ENCODE measurements around the gene ACOXL. TPM values are rescaled to one million over a fixed set of nuclear protein-coding genes. Genes with fewer than 3 reads are reported as not detected.

Gene ACOXL
- total RNA-seq, 8 experiments from 2014 or later: 0.15 to 0.59 (median 0.20) TPM

- H3K4me3 ChIP-seq: no peak overlapping the region
- 0 to 82% (median 59%) methylated on average over 1 to 5 of the region's 5 CpGs; no CpG with 5 or more reads in 3 of the 10 experiments for WGBS, 10 experiments
- H3K27ac ChIP-seq: no peak overlapping the region
- in situ Hi-C loops (cut with MboI; ENCODE audit: low pct_unique_long_range_greater_than_20kb in 2 of 9, low sequenced_read_pairs in 9 of 9, unreplicated experiment in 9 of 9): loop anchor here in 1 of 9 experiments (10.0 kb wide), 1 partner anchor 301 kb away; no protein-coding TSS in a partner anchor
- no peak for ATAC-seq (replicated peaks in 6 of 8)
- H3K4me1 ChIP-seq (replicated peaks in 1 of 2): peaks cover 0 to 3% of the 10 kb centered on the region in 2 donors
Measured at GRCh38 chr2:110813896-110814295, 81.5 kb downstream of the ACOXL start.

DNA sequence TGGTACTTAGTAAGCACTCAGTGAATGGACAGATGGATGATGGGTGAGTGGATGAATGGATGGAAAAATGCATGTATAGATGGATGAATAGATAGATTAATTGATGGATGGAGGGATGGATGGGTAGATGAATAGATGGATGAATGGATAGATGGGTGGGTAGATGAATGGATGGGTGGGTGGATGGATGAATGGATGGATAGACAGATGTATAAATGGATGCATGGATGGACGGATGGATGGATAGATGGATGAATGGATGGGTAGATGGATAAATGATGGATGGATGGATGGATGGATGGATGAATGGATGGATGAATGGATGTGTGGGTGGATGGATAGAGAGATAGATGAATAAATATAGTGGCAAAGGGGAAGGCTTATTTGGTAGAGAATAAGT lies 83.6 kb downstream of the ACOXL start:
- Histone ChIP-seq H3K27ac (no peak overlapping the region), H3K4me3 (no peak overlapping the region), H3K4me1 (replicated peaks in 1 of 2) (peaks cover 0 to 3% of the 10 kb centered on the region in 2 donors)
- 30 to 100% (median 89%) methylated on average over 1 of the region's 1 CpG; no CpG with 5 or more reads in 2 of the 10 experiments for WGBS, 10 experiments
- ATAC-seq (replicated peaks in 6 of 8): no peak
- in situ Hi-C loops (cut with MboI; ENCODE audit: low pct_unique_long_range_greater_than_20kb in 2 of 9, low sequenced_read_pairs in 9 of 9, unreplicated experiment in 9 of 9): loop anchor here in 1 of 9 experiments (10.0 kb wide), 1 partner anchor 299 kb away; no protein-coding TSS in a partner anchor

GRCh38 chr2:110816404-110817365 lies 84.3 kb downstream of the ACOXL start:
- WGBS, 10 experiments: 26 to 91% (median 67%) methylated on average over 2 to 10 of the region's 12 CpGs; no CpG with 5 or more reads in 2 of the 10 experiments
- in situ Hi-C loops (cut with MboI; ENCODE audit: low pct_unique_long_range_greater_than_20kb in 2 of 9, low sequenced_read_pairs in 9 of 9, unreplicated experiment in 9 of 9): loop anchor here in 1 of 9 experiments (10.0 kb wide), 1 partner anchor 298 kb away; no protein-coding TSS in a partner anchor
- no peak overlapping the region for H3K4me3 ChIP-seq
- no peak overlapping the region for H3K27ac ChIP-seq
- ATAC-seq (replicated peaks in 6 of 8): peak in 2 of 8 experiments; percentile 37 to 83
- no peaks in the 10 kb centered on the region for H3K4me1 ChIP-seq (replicated peaks in 1 of 2)

DNA sequence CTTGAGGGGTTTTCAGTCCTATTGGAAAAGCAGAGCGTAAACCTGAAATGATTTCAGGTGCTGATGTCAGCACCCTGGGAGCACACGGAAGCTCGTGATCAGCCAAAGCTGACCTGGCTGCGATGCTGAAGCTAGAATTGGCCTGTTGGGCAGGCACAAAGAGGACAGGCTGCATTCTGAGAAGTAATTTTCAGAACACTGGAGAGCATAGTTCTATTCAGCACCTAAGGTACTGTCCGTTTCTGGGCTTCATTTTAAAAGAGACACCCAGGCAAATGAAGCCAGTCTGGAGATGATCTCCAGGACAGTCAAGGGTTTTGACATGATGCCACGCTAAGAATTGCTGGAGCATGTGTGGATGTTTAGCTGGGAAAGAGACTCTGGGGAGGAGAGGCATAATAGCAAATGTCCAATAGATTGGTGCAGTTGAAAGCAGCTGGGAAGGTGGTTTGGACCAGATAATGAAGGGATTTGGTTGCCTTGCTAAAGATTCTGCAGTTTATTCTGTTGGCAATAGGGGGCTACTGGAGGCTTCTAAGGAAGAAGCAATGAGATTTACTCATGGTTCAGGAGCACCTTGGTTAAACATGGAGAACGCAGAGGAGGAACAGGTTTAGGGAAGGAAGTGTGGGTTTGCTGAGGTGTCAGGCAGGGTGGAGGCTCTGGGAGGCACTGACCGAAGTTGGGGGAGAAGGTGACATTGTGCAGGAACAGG lies 86.6 kb downstream of the ACOXL start:
- Histone ChIP-seq H3K4me3 (no peak overlapping the region), H3K27ac (no peak overlapping the region), H3K4me1 (replicated peaks in 1 of 2) (no peaks in the 10 kb centered on the region)
- ATAC-seq (replicated peaks in 6 of 8): no peak
- in situ Hi-C loops (cut with MboI; ENCODE audit: low pct_unique_long_range_greater_than_20kb in 2 of 9, low sequenced_read_pairs in 9 of 9, unreplicated experiment in 9 of 9): loop anchor here in 1 of 9 experiments (10.0 kb wide), 1 partner anchor 296 kb away; no protein-coding TSS in a partner anchor
- WGBS, 10 experiments: 12 to 96% (median 71%) methylated on average over 1 to 7 of the region's 8 CpGs; no CpG with 5 or more reads in 1 of the 10 experiments

DNA sequence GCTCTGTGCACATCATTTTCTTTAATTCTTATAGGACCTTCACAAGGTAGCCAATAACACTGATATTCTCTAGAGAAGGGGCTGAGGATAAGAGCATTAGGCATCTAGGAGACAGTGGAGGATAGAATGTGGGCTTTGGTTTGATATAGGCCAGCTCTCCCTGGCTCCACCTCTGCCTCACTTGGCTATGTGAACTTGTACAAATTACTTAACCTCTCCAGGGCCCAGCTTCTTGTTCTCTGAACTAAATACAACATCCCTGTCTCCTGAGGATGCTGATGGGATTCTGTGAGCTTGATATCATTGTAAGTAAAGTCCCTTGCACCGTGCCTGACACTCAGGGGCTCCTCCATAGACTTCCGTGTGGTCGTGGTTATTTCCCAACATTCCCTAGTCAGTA lies 87.3 kb downstream of the ACOXL start:
- H3K27ac ChIP-seq: no peak overlapping the region
- no peaks in the 10 kb centered on the region for H3K4me1 ChIP-seq (replicated peaks in 1 of 2)
- in situ Hi-C loops (cut with MboI; ENCODE audit: low pct_unique_long_range_greater_than_20kb in 2 of 9, low sequenced_read_pairs in 9 of 9, unreplicated experiment in 9 of 9): loop anchor here in 1 of 9 experiments (10.0 kb wide), 1 partner anchor 295 kb away; no protein-coding TSS in a partner anchor
- ATAC-seq (replicated peaks in 6 of 8): no peak
- no peak overlapping the region for H3K4me3 ChIP-seq
- 33 to 100% (median 83%) methylated on average over 1 of the region's 3 CpGs; no CpG with 5 or more reads in 7 of the 10 experiments for WGBS, 10 experiments

- in situ Hi-C loops (cut with MboI; ENCODE audit: low pct_unique_long_range_greater_than_20kb in 2 of 9, low sequenced_read_pairs in 9 of 9, unreplicated experiment in 9 of 9): no loop called here
- no peak for ATAC-seq (replicated peaks in 6 of 8)
- H3K4me1 ChIP-seq (replicated peaks in 1 of 2): no peaks in the 10 kb centered on the region
Measured at GRCh38 chr2:110820128-110820527, 87.8 kb downstream of the ACOXL start.

GRCh38 chr2:110823165-110823564 lies 90.8 kb downstream of the ACOXL start:
- in situ Hi-C loops (cut with MboI; ENCODE audit: low pct_unique_long_range_greater_than_20kb in 2 of 9, low sequenced_read_pairs in 9 of 9, unreplicated experiment in 9 of 9): no loop called here
- Histone ChIP-seq H3K4me1 (replicated peaks in 1 of 2) (no peaks in the 10 kb centered on the region), H3K27ac (no peak overlapping the region), H3K4me3 (no peak overlapping the region)
- WGBS, 10 experiments: 0 to 100% (median 85%) methylated on average over 1 to 3 of the region's 3 CpGs; no CpG with 5 or more reads in 2 of the 10 experiments
- no peak for ATAC-seq (replicated peaks in 6 of 8)

More at GRCh38 chr2:110820128-110820527, 87.8 kb downstream of the ACOXL start:
- no peak overlapping the region for H3K4me3 ChIP-seq
- WGBS, 10 experiments: 0 to 100% (median 53%) methylated on average over 1 to 2 of the region's 2 CpGs; no CpG with 5 or more reads in 6 of the 10 experiments
- H3K27ac ChIP-seq: no peak overlapping the region

- no peak overlapping the region for H3K27ac ChIP-seq
- no peak for ATAC-seq (replicated peaks in 6 of 8)
- no peak overlapping the region for H3K4me3 ChIP-seq
- in situ Hi-C loops (cut with MboI; ENCODE audit: low pct_unique_long_range_greater_than_20kb in 2 of 9, low sequenced_read_pairs in 9 of 9, unreplicated experiment in 9 of 9): no loop called here
- no peaks in the 10 kb centered on the region for H3K4me1 ChIP-seq (replicated peaks in 1 of 2)
Measured at GRCh38 chr2:110827511-110827910, 95.1 kb downstream of the ACOXL start.

DNA sequence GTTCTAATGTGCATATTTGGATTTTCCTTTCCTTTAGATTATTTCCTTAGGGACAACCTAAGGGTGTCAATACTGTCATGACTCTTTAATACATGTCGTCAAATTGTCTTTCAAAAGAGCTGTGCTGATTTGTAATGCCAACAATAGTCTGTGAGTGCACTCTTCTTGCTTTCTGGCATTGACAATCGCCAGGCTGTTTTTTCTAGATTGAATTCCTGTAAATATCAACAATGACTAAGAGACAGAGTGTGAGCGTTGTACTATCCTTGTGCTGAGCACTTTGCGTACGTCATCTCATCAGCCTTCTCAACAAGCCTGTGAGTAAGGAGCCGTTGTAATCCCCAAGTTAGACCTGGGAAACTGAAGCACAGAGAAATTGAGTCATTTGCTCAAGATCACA lies 96.0 kb downstream of the ACOXL start:
- ATAC-seq (replicated peaks in 6 of 8): peak in 6 of 8 experiments; percentile 40 to 90 (median 62)
- in situ Hi-C loops (cut with MboI; ENCODE audit: low pct_unique_long_range_greater_than_20kb in 2 of 9, low sequenced_read_pairs in 9 of 9, unreplicated experiment in 9 of 9): no loop called here
- WGBS, 10 experiments: 0 to 100% (median 80%) methylated on average over 1 to 6 of the region's 6 CpGs; no CpG with 5 or more reads in 1 of the 10 experiments

GRCh38 chr2:110829413-110830146 lies 97.2 kb downstream of the ACOXL start:
- Histone ChIP-seq H3K4me3 (no peak overlapping the region), H3K27ac (no peak overlapping the region), H3K4me1 (replicated peaks in 1 of 2) (peaks cover 5 to 8% of the 10 kb centered on the region in 2 donors)
- 19 to 88% (median 78%) methylated on average over 1 to 6 of the region's 6 CpGs; no CpG with 5 or more reads in 3 of the 10 experiments for WGBS, 10 experiments
- no peak for ATAC-seq (replicated peaks in 6 of 8)
- in situ Hi-C loops (cut with MboI; ENCODE audit: low pct_unique_long_range_greater_than_20kb in 2 of 9, low sequenced_read_pairs in 9 of 9, unreplicated experiment in 9 of 9): no loop called here

More for the DNA sequence above, 96.0 kb downstream of the ACOXL start:
- Histone ChIP-seq H3K4me3 (no peak overlapping the region), H3K4me1 (replicated peaks in 1 of 2) (no peaks in the 10 kb centered on the region), H3K27ac (no peak overlapping the region)

DNA sequence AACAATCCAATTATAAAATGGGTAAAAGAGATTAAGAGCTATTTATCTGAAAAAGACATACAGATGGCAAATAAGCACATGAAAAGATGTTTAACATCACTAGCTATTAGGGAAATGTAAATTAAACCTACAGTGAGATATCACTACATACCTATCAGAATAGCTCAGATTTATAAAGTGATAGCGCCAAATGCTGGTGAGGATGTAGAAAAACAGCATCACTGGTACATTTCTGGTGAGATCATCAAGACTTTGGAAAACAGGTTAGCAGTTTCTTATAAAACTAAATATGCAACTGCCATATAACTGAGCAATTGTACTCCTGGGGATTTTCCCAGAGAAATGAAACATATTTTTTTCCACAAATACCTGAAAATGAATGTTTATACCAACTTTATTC lies 100.4 kb downstream of the ACOXL start:
- ATAC-seq (replicated peaks in 6 of 8): no peak
- Histone ChIP-seq H3K4me1 (replicated peaks in 1 of 2) (peaks cover 10 to 24% of the 10 kb centered on the region in 2 donors), H3K27ac (no peak overlapping the region), H3K4me3 (no peak overlapping the region)
- in situ Hi-C loops (cut with MboI; ENCODE audit: low pct_unique_long_range_greater_than_20kb in 2 of 9, low sequenced_read_pairs in 9 of 9, unreplicated experiment in 9 of 9): no loop called here
- WGBS, 10 experiments: 17 to 100% (median 71%) methylated on average over 1 of the region's 1 CpG; no CpG with 5 or more reads in 2 of the 10 experiments

- Histone ChIP-seq H3K4me1 (replicated peaks in 1 of 2) (peaks cover 24 to 34% of the 10 kb centered on the region in 2 donors), H3K27ac (no peak overlapping the region), H3K4me3 (no peak overlapping the region)
- in situ Hi-C loops (cut with MboI; ENCODE audit: low pct_unique_long_range_greater_than_20kb in 2 of 9, low sequenced_read_pairs in 9 of 9, unreplicated experiment in 9 of 9): no loop called here
- peak in 1 of 8 experiments; percentile 15 for ATAC-seq (replicated peaks in 6 of 8)
- 3 to 48% (median 20%) methylated on average over 2 to 6 of the region's 7 CpGs for WGBS, 10 experiments
Measured at GRCh38 chr2:110834134-110834827, 101.9 kb downstream of the ACOXL start.
